HG02798 (cell line): Measurements from ENCODE around the gene TUBA1C.
"Not testable (repeated sequence)": the region's sequence is repeated elsewhere in the genome, so short reads cannot be mapped to it uniquely, and the experiment has no call there.

Experiments used
- ATAC-seq: cut with Tn5 transposase; IDR thresholded peaks from one replicate; pipeline ENCODE4 v1.9.1; 2021; ENCODE audit warnings: mild to moderate bottlenecking; ENCODE audit not compliant: unreplicated experiment, poor library complexity

Gene TUBA1C

DNA sequence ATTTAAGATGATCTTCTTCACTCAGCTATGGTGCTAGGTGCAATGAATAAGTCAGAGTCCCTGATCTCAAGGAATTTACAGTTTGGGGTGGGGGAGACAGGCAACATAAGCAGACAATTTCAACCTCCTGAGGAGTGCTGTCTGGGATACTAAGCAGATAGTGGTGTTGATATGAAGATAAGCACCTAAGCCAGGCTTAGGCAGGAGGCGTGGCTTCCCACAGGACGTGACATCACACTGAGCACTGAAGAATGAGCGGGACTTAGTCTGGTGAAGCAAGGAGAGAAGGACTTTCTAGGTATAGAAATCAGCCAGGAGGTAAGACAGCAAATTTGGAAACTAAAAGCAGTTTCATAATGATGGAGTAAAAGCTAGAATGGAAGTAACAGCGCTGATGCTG, 36.9 kb downstream of the TUBA1C start:
- no peak for ATAC-seq

DNA sequence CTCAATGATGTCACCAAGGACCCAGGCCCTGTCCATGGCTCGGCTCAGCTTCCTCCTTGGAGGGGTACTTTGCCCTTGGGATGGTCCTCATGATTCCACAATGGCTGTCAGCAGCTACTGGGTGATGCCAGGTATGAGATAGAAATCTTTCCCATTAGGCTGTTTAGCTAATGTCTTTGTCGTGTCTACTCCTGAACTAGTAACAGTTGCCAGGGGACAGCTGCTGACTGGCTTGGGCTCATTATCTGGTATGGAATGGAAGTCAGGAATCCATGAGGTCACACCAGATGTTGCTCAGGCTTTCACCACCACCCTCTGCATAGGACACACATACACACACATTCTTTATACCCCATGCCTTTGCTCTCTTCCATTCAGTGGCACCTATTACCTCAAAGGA, 39.3 kb downstream of the TUBA1C start:
- no peak for ATAC-seq

DNA sequence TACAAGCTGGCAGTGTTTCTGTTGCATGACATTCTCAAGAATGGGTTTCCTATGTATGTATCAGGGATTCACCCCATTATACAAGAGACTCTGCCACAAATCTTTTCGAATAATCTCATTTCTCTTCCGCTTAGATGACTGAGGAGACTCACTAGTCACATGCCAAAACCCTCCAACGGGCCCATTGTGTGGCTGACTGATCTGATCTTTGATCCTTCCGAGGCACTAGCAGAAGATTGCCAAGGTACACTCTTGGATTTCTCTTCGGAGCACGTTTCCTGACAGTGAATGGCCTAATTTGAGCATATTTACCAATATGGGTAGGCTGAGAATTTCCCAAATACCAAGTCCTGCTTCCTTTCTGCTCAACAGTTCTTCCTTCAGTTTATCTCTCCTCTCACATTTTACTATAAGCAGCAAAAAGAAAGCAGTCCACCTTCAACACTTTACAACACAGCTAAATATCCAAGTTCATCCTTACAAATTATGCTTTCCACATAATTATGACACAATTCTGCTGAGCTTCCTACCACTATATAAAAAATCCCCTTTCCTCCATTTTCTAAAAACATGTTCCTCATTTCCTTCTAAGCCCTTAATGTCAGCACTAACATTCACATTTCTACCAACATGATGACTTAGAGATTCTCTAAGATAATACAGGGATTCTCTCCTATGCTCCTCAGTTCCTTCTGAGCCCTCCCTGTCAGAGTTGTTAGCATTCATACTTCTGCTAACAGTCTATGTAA, 41.1 kb downstream of the TUBA1C start:
- ATAC-seq: no peak

DNA sequence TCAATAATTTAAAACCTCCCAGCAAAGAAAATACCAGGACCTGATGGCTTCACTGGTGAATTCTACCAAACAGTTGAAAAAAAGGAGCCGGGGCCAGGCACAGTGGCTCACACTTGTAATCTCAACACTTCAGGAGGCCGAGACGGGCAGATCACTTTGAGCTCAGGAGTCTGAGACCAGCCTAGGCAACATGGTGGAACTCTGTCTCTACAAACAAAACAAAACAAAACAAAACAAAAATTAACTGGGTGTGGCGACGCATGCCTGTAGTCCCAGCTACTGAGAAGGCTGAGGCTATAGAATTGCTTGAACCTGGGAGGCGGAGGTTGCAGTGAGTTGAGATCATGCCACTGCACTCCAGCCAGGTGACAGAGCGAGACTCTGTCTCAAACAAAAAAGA, 44.5 kb downstream of the TUBA1C start:
- ATAC-seq: no peak

DNA sequence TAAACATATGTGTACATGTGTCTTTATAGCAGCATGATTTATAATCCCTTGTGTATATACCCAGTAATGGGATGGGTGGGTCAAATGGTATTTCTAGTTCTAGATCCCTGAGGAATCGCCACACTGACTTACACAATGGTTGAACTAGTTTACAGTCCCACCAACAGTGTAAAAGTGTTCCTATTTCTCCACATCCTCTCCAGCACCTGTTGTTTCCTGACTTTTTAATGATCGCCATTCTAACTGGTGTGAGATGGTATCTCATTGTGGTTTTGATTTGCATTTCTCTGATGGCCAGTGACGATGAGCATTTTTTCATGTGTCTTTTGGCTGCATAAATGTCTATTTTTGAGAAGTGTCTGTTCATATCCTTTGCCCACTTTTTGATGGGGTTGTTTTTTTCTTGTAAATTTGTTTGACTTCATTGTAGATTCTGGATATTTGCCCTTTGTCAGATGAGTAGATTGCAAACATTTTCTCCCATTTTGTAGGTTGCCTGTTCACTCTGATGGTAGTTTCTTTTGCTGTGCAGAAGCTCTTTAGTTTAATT, 45.6 kb downstream of the TUBA1C start:
- ATAC-seq: not testable (repeated sequence)

DNA sequence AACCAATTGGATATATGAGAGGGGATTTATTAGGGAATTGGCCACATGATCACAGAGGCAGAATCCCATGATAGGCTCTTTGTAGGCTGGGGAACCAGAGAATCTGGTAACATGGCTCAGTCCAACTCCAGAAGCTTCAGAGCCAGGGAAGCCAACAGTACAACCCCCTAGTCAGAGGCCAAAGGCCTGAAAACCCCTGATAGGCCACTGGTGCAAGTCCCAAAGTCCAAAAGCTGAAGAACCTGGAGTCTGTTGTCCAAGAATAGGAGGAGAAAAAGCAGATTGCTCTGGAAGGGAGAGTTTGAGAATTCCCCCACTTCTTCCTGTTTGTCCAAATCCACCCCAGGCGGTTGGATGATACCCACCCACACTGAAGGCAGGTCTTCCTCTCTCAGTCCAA, 49.9 kb downstream of the TUBA1C start:
- no peak for ATAC-seq

DNA sequence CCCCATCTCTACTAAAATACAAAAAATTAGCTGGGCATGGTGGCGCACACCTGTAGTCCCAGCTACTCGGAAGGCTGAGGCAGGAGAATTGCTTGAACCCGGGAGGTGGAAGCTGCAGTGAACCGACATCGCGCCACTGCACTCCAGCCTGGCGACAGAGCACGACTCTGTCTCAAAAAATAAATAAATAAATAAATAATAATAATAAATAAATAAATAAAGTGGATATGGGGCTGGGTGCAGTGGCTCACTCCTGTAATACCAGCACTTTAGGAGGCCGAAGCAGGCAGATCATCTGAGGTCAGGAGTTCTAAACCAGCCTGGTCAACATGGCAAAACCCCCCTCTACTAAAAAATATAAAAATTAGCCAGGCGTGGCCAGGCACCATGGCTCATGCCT, 52.2 kb downstream of the TUBA1C start:
- not testable (repeated sequence) for ATAC-seq

DNA sequence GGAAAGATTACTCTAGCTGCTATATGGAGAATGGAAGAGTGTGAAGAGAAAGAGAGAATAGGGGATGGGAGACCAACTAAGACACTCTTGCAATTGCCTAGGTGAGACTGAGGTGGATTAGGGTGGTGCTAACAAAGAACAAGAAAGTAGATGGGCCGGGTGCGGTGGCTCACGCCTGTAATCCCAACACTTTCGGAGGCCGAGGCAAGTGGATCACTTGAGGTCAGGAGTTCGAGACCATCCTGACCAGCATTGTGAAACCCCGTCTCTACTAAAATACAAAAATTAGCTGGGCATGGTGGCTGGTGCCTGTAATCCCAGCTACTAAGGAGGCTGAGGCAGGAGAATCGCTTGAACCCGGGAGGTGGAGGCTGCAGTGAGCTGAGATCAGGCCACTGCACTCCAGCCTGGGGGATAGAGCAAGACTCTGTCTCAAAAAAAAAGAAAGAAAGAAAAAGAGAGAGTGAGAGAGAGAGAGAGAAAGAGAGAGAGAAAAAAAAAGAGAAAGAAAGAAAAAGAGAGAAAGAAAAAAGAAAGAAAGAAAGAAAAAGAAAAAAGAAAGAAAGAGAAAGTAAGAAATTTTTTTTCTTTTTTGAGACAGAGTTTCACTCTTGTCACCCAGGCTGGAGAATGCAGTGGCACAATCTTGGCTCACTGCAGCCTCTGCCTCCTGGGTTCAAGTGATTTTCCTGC, 55.7 kb downstream of the TUBA1C start:
- not testable (repeated sequence) for ATAC-seq

DNA sequence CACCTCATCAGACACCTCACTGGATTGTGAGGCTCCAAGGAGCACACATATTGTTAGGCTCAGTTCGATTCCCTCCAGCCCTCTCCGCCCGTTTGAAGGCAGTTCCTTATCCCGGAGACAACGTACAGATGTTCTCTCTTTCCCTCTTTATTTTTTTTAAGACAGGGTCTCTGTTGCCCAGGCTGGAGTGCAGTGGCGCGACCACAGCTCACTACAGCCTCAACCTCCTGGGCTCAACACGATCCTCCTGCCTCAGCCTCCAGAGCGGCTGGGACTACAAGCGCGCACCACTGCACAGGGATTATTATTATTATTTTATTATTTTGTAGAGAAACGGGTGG, 57.5 kb downstream of the TUBA1C start:
- no peak for ATAC-seq

DNA sequence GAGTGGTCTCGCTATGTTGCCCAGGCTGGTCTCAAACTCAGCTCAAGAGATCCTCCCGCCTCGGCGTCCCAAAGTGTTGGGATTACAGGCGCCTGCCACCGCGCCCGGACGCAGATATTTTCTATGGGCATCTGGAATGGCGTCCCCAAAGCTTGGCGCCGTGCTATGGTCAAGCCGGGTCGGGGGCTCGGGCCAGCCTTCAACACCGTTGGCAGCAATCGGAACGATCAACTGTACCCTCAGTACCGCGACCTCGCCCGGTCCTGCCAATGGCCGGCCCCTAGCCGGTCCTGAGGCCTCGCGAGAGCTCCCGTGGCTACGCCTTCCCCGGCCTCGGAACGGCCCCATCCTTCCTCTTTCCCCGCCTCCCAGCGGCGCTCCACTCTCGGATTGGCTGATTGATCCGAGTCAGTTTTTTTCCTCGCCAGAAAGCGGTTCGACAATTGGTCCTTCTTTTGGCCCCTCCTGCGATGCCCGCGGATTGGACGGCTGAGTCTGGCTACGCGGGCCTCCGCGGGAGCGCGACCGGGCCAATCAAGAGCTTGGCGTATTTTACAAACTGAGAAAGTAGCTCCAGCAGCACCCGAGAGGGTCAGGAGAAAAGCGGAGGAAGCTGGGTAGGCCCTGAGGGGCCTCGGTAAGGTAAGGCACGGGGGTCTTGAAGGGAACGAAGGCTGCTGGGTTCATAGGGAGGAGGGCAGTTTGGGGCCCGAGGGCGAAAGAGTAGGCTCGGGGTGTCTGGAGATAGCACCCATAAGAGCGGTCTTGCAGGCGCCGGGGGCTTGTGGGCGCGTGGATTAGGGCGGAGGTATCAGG, 58.0 kb downstream of the TUBA1C start, which contains the start of gene TROAP:
TROAP (plus strand) TSS at position 548 of the 816 bp plus-strand sequence. CDS start 354 bp downstream, outside the sequence.
- ATAC-seq: peak; percentile 99

DNA sequence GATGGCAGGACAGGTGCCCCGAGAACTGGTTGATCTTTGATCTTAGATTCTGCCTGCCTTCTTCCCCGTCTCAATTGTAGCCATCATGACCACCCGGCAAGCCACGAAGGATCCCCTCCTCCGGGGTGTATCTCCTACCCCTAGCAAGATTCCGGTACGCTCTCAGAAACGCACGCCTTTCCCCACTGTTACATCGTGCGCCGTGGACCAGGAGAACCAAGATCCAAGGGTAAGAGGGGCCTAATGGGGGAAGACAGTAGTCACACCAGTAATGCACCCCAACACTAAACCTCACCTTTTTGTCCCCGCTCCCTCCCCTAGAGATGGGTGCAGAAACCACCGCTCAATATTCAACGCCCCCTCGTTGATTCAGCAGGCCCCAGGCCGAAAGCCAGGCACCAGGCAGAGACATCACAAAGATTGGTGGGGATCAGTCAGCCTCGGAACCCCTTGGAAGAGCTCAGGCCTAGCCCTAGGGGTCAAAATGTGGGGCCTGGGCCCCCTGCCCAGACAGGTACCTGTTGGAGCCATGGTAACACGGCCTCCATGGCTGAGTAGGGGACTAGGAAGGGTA, 58.7 kb downstream of the TUBA1C start:
- no peak for ATAC-seq
